NCI-H146 treated with DMSO at 0.1 percent for 48 hours (cell line): ENCODE data around the gene PWWP2B.
A peak's percentile ranks its signal among the peaks of the same experiment; 100 is the strongest.

ENCODE experiments used
- DNase-seq: peaks from one replicate; lab custom pipeline; 2025; ENCODE audit not compliant: unreplicated experiment; lab: John Stamatoyannopoulos, UW

Gene PWWP2B

GRCh38 chr10:132455441-132455971 lies 58.5 kb downstream of the PWWP2B start:
- DNase-seq = no peak

DNA sequence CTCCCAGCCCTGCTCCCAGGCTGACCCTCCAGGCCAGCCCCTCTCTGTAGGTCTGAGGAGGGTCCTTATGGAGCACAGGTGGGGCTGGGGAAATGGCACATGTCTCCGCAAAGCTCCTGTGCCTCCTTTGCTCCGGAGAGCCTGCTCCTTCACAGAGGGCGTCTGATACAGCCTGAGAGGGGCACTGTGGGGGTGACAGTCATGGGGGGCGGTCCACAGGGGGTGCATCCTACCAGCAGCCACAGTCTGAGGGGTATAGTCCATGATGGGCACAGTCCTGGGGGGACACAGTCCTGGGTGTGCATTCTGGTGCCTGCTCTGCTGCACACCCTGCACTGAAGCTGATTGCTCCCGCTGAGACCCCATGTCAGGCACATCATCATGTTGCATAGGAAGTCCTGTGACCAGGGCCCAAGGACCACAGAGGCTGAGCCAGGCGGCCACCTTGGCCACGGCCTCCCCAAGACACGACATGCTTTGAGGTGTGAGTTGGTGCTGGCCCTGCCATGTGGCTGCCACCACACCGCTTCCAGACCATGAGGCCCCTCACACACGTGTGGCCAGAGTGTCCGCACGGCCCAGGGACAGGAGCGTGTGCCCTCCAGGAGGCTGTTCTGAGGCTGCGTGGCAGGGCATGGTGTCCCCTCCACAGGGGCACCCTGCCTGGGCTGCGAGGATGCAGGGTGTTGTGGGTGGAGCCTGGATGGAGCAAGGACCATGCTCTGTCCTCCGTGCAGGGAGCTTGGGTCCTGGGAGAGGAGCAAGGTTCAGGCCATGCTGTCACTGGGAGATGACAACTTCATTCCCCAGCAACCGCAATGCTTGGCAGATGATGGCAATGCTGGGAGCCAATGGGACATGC lies 59.2 kb downstream of the PWWP2B start:
- DNase-seq = no peak

GRCh38 chr10:132456881-132457280 lies 59.9 kb downstream of the PWWP2B start:
- no peak for DNase-seq

DNA sequence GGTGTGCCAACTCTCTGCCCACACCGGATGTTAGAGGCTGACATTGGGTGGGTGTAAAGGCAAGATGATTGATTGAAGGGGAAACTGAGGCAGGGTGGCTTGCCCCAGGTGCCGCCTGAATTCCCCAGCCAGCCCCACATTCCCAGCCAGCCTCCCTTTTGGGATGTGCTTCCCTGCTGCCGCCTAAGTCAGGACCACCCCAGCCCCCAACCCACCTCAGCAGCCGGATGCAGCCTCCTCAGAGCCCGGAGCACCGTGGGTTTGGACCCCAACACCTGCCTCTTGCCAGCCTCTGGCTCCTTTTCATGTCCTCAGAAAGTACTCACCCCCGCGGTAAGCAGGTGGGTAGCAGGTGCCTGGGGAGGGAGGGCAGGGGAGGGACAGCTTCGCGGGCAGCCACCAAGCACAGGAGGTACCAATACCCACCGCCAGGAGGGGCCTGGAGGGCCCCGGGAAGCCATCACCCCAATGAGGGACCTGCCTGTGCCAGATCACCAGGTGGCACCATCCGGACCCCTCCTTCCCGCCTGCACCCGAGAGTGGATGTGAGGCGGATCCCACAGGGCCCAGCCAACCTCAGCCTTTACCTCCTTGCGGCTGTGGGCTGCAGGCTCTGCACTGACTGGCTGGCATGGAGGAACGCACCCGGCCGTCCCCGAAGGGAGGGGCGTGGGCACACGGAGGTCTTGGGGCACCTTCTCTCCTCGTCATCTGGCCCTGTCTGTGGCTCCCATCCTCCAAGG lies 60.5 kb downstream of the PWWP2B start:
- peak; percentile 4 for DNase-seq

- no peak for DNase-seq
These were observed 61.1 kb downstream of the PWWP2B start for GRCh38 chr10:132458071-132458585.

GRCh38 chr10:132458586-132459300 lies 61.7 kb downstream of the PWWP2B start:
- DNase-seq = no peak

- DNase-seq = no peak
These were observed 62.5 kb downstream of the PWWP2B start for GRCh38 chr10:132459301-132460003.

GRCh38 chr10:132460071-132460470 lies 63.1 kb downstream of the PWWP2B start:
- no peak for DNase-seq

DNA sequence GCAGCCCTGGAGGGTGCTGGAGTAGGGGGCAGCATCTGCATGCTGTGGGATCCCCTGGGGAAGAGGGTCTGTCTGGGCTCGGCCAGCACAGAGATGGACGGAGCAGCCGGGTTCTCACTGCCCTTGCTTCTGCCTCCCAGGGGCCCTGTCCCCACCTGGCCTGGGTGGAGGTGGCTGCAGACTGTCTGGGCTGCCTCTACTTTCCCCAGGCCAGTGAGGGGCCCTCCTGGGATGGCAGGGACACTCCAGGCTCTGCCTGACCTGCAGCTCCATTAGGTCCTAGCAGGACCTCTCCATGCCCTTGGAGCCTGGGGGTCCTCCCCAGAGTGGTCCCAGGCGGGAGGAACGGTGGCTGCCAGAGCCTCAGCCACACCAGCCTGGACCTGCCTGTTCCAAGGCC lies 63.7 kb downstream of the PWWP2B start:
- DNase-seq = no peak

DNA sequence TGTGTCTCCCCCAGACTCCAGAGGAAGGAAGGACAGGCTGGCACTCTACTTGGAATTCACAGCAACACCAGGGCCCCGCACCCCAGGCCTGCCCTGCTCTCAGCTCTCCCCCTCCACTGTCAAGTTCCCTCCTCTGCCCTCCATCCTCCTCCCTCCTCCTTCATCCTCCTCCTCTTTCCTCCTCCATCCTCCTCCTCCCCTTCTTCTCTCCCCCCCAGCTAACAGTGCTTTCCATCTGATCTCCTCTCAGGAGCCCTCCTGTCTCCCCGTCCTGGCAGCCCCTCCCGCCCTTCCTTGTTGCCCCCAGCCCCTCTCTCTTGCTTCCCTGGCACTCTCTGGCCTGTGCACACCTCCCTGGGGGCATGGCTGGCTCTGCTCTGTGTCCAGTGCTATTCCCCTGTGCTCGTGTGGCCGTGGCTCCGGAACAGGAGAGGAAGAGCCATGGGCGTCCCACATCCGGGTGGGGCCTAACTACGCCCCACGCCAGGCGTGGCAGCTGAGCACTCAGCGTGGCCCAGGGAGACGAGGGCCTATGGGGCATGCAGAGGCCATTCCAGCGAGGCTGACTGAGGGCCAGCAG lies 64.2 kb downstream of the PWWP2B start:
- no peak for DNase-seq

DNA sequence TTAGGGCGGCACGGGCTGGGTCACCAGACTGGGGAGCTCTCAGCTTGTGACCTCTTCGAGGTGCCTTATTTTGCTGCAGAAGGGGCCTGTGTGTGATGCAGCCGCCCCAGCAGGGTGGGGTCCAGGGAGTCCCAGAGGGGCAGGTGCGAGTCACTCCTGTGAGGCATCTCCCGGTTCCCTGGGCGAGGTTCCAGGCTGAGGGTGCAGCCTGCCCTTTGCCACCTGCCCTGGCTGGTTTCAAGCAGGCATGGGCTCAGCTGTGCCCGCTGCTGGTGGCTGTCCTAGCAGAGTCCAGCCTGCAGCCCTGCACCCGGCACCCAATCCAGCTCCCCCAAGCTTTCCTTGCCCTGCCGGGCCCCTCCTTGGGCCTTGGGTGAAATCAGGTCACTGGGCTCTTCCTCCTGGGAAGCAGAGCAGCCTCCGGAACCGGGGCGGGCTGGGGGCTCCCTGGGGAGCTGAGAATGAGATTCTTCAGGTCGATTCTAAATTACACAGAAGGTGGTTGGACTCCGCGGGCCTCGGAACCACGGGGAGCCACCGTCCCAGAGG lies 64.8 kb downstream of the PWWP2B start:
- DNase-seq = no peak

DNA sequence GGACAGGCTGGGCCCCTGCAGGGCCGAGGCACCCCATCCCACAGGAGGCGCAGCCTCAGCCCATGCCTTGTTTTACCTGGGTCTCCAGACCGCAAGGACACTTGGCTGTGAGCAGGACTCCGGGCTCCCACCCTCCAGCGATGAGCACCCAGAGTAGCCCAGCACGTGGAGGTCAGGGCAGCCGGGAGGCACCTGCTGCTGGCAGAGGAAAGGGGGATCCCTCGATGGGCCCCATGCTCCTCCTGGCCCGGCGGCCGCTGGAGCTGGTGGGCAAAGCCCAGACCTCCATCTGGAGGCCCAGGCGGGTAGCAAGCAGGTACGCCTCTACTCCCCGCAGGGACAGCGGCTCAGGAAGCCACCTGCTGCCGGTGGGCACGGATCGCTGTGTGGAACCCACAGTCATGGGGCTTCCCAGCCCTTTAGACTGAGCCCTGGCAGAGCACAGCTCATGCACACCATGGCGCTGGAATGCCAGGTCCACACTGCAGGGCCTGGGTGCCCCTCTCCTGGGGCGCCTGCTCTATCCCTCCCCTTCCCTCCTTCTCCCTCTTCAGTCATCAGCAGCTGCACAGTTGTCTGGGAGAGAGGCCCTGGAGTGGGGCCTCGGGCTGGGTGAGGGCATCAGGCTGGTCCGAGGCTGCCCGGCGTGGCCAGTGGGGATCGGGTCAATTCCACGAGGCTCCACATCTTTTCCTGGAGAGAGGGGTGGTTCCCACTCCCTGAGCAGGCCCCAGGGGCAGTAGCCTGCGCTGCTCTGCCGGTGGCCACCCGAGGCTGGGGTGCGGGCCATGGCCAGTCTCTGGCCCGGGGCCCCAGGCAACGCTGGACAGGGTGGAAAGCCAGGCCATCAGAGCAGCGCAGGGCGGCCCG lies 65.7 kb downstream of the PWWP2B start:
- no peak for DNase-seq

DNA sequence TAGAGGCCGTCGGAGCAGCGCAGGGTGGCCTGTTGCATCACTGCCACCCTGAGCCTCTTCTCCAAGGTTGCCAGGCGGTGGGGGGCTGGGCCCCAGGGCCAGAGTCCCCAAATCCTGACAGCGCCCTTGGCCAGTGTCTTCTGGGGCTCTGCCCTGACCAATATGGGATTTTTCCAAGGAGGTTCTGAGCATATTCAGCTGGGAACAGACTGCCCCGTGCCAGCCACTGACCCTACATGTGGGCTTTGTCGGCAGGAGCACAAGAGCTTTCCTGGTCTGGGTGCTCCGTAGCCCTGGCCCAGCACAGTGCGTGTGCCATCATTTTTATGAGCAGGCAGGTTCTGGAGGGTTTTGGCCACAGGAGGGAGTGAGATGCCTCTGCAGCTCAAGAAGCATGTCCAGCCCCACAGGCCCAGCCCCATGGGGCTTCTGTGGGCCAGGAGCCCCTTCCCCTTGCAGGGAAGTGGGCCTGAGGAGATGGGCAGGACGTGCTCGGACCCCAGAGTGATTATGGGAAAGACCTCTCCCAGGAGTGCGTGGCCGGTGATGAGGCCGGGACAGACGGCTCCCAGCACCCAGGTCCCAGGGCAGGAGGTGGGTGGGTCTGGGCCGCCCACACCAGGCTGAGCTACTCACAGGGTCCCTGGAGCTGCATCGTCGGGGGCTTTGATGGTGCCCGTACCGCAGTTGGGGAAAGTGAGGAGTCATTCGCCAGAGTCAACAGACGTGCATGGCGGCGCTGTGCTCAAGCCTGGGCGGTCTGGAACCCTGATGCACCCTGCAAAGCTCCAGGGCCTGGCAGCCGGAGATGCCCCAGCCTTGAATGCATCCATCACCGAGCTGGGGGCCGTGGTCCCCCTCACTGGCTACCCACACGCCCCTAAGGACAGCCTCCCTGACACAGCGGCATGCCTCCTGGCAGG lies 66.6 kb downstream of the PWWP2B start:
- DNase-seq = no peak

GRCh38 chr10:132464256-132465192 lies 67.5 kb downstream of the PWWP2B start:
- DNase-seq = no peak

DNA sequence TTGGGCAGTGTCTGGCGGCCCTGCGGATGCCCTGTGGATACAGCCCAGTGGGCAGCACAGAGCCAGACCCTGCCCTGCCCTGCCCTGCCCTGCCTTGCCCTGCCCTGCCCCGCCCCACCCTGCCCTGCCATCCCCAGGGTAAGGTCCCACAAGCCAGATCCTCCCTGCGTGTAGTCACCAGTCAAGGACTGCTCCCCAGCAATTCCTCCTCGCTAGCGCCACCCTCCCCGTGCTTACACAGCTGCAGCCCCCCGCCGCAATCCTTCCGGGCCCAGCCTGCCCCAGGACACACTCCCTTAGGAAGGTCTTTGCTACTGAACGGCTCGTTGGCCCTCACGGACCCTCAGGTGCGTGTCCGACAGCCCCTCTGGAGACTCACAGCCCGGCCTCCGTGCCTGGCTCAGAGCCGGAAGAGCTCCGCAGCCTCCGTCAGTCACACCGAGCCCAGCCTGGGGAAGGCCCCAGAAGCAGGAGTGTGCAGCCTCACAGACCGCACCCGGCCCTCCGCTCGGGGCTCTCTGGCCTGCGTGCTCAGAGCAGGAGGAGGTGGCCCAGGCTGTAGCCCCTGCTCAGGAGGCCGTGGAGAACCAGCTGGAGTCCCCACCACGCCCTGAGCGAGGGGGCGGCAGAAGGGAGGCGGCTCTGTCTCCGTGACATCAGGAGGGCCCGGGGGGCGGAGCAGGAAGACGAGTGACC lies 68.3 kb downstream of the PWWP2B start:
- DNase-seq = no peak

GRCh38 chr10:132465889-132466519 lies 69.0 kb downstream of the PWWP2B start:
- no peak for DNase-seq
